ENCODE data around the gene DTD2. TPM values are rescaled to one million over a fixed set of nuclear protein-coding genes. Genes with fewer than 3 reads are reported as not detected.
A peak's percentile ranks its signal among the peaks of the same experiment; 100 is the strongest.
"Not testable (repeated sequence)": the region's sequence is repeated elsewhere in the genome, so short reads cannot be mapped to it uniquely, and the experiment has no call there.

The DTD2 gene
- total RNA-seq, 1 donor from 2014 or later = 6.9 TPM

- peaks cover 13% of the 10 kb centered on the region for H3K4me1 ChIP-seq
- no peak for DNase-seq
- intact Hi-C loops (cut with micrococcal nuclease) = no loop called here
- H3K27ac ChIP-seq (replicated peaks) = peak overlapping the region; percentile 41
- no peak overlapping the region for H3K4me3 ChIP-seq
- H3K9me3 ChIP-seq (replicated peaks) = no peaks in the 10 kb centered on the region
- no peak for TF ChIP-seq CTCF (IDR thresholded peaks at IDR 0.05; ENCODE audit: borderline replicate concordance)
- peaks cover 5% of the 10 kb centered on the region for H3K36me3 ChIP-seq
- no peaks in the 10 kb centered on the region for H3K27me3 ChIP-seq (ENCODE audit: low read depth)
Measured at GRCh38 chr14:31441273-31442111, 15.8 kb downstream of the DTD2 start.

GRCh38 chr14:31440280-31440679 lies 17.0 kb downstream of the DTD2 start:
- H3K4me3 ChIP-seq = no peak overlapping the region
- no peak overlapping the region for H3K27ac ChIP-seq (replicated peaks)
- H3K36me3 ChIP-seq = peaks cover 4% of the 10 kb centered on the region
- peaks cover 16% of the 10 kb centered on the region for H3K4me1 ChIP-seq
- no peaks in the 10 kb centered on the region for H3K27me3 ChIP-seq (ENCODE audit: low read depth)
- no peak for TF ChIP-seq CTCF (IDR thresholded peaks at IDR 0.05; ENCODE audit: borderline replicate concordance)
- no peak for DNase-seq
- H3K9me3 ChIP-seq (replicated peaks) = no peaks in the 10 kb centered on the region
- intact Hi-C loops (cut with micrococcal nuclease) = no loop called here

- no peak overlapping the region for H3K4me3 ChIP-seq
- no peak for TF ChIP-seq CTCF (IDR thresholded peaks at IDR 0.05; ENCODE audit: borderline replicate concordance)
- H3K4me1 ChIP-seq = peaks cover 16% of the 10 kb centered on the region
- no peak for DNase-seq
- H3K9me3 ChIP-seq (replicated peaks) = no peaks in the 10 kb centered on the region
- H3K36me3 ChIP-seq = no peaks in the 10 kb centered on the region
- intact Hi-C loops (cut with micrococcal nuclease) = no loop called here
- no peak overlapping the region for H3K27ac ChIP-seq (replicated peaks)
- no peaks in the 10 kb centered on the region for H3K27me3 ChIP-seq (ENCODE audit: low read depth)
Measured at GRCh38 chr14:31439561-31439960, 17.7 kb downstream of the DTD2 start.

GRCh38 chr14:31437045-31437691 lies 20.1 kb downstream of the DTD2 start:
- H3K4me3 ChIP-seq; DNase-seq; H3K27me3 ChIP-seq (ENCODE audit: low read depth); H3K9me3 ChIP-seq (replicated peaks); H3K36me3 ChIP-seq; H3K27ac ChIP-seq (replicated peaks); intact Hi-C loops (cut with micrococcal nuclease): not testable (repeated sequence)
- H3K4me1 ChIP-seq = peaks cover 12% of the 10 kb centered on the region

- peaks cover 2% of the 10 kb centered on the region for H3K4me1 ChIP-seq
- no peak for TF ChIP-seq CTCF (IDR thresholded peaks at IDR 0.05; ENCODE audit: borderline replicate concordance)
- intact Hi-C loops (cut with micrococcal nuclease) = no loop called here
- H3K27ac ChIP-seq (replicated peaks) = peak overlapping the region; percentile 60
- peaks cover 8% of the 10 kb centered on the region for H3K9me3 ChIP-seq (replicated peaks)
- H3K36me3 ChIP-seq = no peaks in the 10 kb centered on the region
- DNase-seq = no peak
- no peaks in the 10 kb centered on the region for H3K27me3 ChIP-seq (ENCODE audit: low read depth)
- H3K4me3 ChIP-seq = no peak overlapping the region
Measured at GRCh38 chr14:31435276-31435675, 22.0 kb downstream of the DTD2 start.

Data from left ventricle myocardium inferior (tissue), 1 donor.